IMR-90 (cell line): ENCODE data around the gene ADAM17.

ENCODE experiments used
- BHLHE40 ChIP-seq: fragments of 150-350 bp; IDR thresholded peaks from 2 replicates; pipeline ENCODE4 v1.6.1; 2016; ENCODE audit warnings: mild to moderate bottlenecking, low read depth, low read length
- CEBPB ChIP-seq: IDR thresholded peaks from 2 replicates; pipeline ENCODE4 v1.6.1; 2012; ENCODE audit warnings: low read depth, low read length, improper control_type of control experiment
- CHD1 ChIP-seq: IDR thresholded peaks from 2 replicates; pipeline ENCODE4 v1.6.1; 2012; ENCODE audit warnings: low read depth, low read length, improper control_type of control experiment
- CTCF ChIP-seq: conservative IDR thresholded peaks from 2 replicates; pipeline ENCODE4 v1.5.1; 2012; ENCODE audit warnings: mild to moderate bottlenecking, low read depth, low read length, improper control_type of control experiment
- FOS ChIP-seq: fragments of 150-350 bp; IDR thresholded peaks from 2 replicates; pipeline ENCODE4 v1.6.1; 2016; ENCODE audit warnings: low read depth, low read length
- MAFK ChIP-seq: IDR thresholded peaks from 2 replicates; pipeline ENCODE4 v1.6.1; 2012; ENCODE audit warnings: low read depth, low read length, improper control_type of control experiment
- MXI1 ChIP-seq: IDR thresholded peaks from 2 replicates; pipeline ENCODE4 v1.6.1; 2012; ENCODE audit warnings: low read depth, mild to moderate bottlenecking, low read length, moderate library complexity, borderline replicate concordance
- NFE2L2 ChIP-seq: fragments of 150-350 bp; IDR thresholded peaks from 2 replicates; pipeline ENCODE4 v1.6.1; 2016; ENCODE audit warnings: low read depth, mild to moderate bottlenecking, low read length
- POLR2A ChIP-seq: IDR thresholded peaks from 2 replicates; pipeline ENCODE4 v1.6.1; 2012; ENCODE audit warnings: mild to moderate bottlenecking, low read depth, low read length
- RCOR1 ChIP-seq: IDR thresholded peaks from 2 replicates; pipeline ENCODE4 v1.6.1; 2012; ENCODE audit warnings: mild to moderate bottlenecking, low read length, improper control_type of control experiment; ENCODE audit not compliant: insufficient replicate concordance
- USF2 ChIP-seq: fragments of 150-350 bp; IDR thresholded peaks from 2 replicates; pipeline ENCODE4 v1.6.1; 2017; ENCODE audit warnings: mild to moderate bottlenecking, antibody characterized with exemption, low read length, low read depth

- TF ChIP-seq BHLHE40, result no peak
- no peak for TF ChIP-seq POLR2A
- TF ChIP-seq MAFK, result no peak
- TF ChIP-seq FOS, result no peak
- no peak for TF ChIP-seq CHD1
- no peak for TF ChIP-seq NFE2L2
- TF ChIP-seq CTCF, result no peak
- TF ChIP-seq USF2, result no peak
- no peak for TF ChIP-seq RCOR1
- TF ChIP-seq CEBPB, result peak; percentile 56
- TF ChIP-seq MXI1, result no peak
Measured at GRCh38 chr2:9518780-9519179, 36.9 kb downstream of the ADAM17 start.
